ENCODE measurements around the gene ZBTB20.

GRCh38 chr3:114405202-114405990 is 741.7 kb downstream of the ZBTB20 start:
- TF ChIP-seq EZH2 (IDR thresholded peaks at IDR 0.05; ENCODE audit: low read depth) (no peak), CTCF (conservative IDR thresholded peaks at IDR 0.05) (no peak)

Data from PC-9 (cell line).